ENCODE results near the gene ZDHHC24.

ZDHHC24 gene

DNA sequence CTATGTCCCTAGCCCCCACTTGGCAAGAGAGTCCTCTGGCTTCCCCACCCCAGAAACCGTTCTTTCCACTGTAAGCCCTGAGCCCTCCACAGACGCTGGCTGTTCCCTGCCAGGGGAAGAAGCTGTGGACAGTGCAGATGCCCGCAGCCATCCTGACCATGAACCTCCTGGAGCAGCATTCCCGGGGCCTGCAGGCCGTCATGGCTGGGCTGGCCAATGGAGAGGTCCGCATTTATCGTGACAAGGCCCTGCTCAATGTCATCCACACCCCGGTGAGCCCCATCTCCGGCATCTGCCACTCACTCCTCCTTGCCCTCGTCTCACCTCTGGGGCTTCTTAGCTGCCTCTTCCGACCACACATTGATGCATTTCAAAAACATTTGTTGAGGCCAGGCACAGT lies 22.2 kb downstream of the ZDHHC24 start:
- TF ChIP-seq TSHZ2 (CRISPR knock-in tag; IDR thresholded peaks at IDR 0.05) (no peak), OSR1 (CRISPR knock-in tag; IDR thresholded peaks at IDR 0.05) (no peak), ZC3H10 (CRISPR knock-in tag; IDR thresholded peaks at IDR 0.05) (no peak)
- ATAC-seq = no peak

GRCh38 chr11:66510990-66511339 lies 34.9 kb downstream of the ZDHHC24 start:
- no peak for TF ChIP-seq ISL1 (CRISPR knock-in tag; IDR thresholded peaks at IDR 0.05)
- no peak for TF ChIP-seq POU6F1 (CRISPR knock-in tag; IDR thresholded peaks at IDR 0.05; ENCODE audit: borderline replicate concordance, low read depth)
- TF ChIP-seq SNAI2 (CRISPR knock-in tag; IDR thresholded peaks at IDR 0.05) = no peak
- no peak for TF ChIP-seq CSRNP3 (CRISPR knock-in tag; IDR thresholded peaks at IDR 0.05)
- TF ChIP-seq ZFP30 (CRISPR knock-in tag; IDR thresholded peaks at IDR 0.05) = no peak
- TF ChIP-seq, protein P1, sequence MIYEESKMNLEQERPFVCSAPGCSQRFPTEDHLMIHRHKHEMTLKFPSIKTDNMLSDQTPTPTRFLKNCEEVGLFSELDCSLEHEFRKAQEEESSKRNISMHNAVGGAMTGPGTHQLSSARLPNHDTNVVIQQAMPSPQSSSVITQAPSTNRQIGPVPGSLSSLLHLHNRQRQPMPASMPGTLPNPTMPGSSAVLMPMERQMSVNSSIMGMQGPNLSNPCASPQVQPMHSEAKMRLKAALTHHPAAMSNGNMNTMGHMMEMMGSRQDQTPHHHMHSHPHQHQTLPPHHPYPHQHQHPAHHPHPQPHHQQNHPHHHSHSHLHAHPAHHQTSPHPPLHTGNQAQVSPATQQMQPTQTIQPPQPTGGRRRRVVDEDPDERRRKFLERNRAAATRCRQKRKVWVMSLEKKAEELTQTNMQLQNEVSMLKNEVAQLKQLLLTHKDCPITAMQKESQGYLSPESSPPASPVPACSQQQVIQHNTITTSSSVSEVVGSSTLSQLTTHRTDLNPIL (CRISPR knock-in tag; IDR thresholded peaks at IDR 0.05; ENCODE audit: low read depth) = no peak
- no peak for TF ChIP-seq TOX (CRISPR knock-in tag; IDR thresholded peaks at IDR 0.05; ENCODE audit: borderline replicate concordance)
- no peak for TF ChIP-seq TSHZ2 (CRISPR knock-in tag; IDR thresholded peaks at IDR 0.05)
- TF ChIP-seq ZNF565 (CRISPR knock-in tag; conservative IDR thresholded peaks at IDR 0.05; ENCODE audit: low read depth) = no peak
- no peak; the same call in 1 of the 3 replicates for ATAC-seq

DNA sequence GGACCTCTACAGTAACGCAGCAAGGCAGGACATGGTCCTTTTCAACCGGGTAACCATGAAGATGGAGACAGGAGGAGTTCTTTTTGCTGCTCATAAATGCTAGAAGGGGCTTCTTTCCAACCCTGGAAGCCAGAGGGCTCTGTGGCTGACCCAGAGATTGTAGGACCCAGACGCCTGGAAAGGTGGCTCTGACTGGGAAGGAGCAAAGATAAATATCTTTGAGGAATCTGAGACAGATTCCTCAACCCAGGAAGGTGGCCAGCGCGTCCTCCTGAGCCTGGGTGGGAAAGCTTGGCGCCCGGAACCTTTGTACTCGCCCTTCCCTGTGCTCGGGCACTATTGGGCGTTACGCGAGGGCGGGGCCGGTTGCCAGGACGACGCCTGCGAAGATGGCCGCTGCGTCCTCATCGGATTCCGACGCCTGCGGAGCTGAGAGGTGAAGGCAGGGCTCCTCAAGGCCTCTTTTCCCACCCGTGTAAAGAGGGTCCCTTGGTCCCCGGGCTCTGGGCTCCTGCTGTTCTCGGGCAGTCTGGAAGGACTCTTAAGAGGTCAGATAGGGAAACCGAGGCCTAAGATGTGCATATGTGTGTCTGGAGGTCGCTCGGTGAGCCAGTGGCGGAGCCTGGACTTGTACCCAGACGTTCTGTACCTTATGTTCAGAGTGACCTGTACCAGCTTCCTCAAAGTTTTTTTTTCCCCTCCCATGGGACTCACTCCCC lies 35.4 kb downstream of the ZDHHC24 start, which contains the start of gene BBS1:
Gene BBS1 (plus strand): TSS at position 365 of the 719 bp plus-strand sequence. CDS start 25 bp downstream, at position 390.
- peak; percentile 99 for ATAC-seq
- TF ChIP-seq ESRRG (CRISPR knock-in tag; IDR thresholded peaks at IDR 0.05) = 0 out of 2 replicates have a peak, but pooled peaks have one; percentile 31
- no peak; the same call in 1 of the 2 replicates for TF ChIP-seq ZNF8 (CRISPR knock-in tag; IDR thresholded peaks at IDR 0.05)
- peak; percentile 21; the same call in 1 of the 2 replicates for TF ChIP-seq ZNF70 (CRISPR knock-in tag; IDR thresholded peaks at IDR 0.05)
- no peak for TF ChIP-seq BACH2 (CRISPR knock-in tag; IDR thresholded peaks at IDR 0.05; ENCODE audit: borderline replicate concordance)

- ATAC-seq = no peak
- no peak for TF ChIP-seq SNAI2 (CRISPR knock-in tag; IDR thresholded peaks at IDR 0.05)
- no peak for TF ChIP-seq PATZ1 (CRISPR knock-in tag; IDR thresholded peaks at IDR 0.05; ENCODE audit: borderline replicate concordance)
Observed at GRCh38 chr11:66509131-66509561, 36.7 kb downstream of the ZDHHC24 start.

Measured in SK-N-SH treated with all-trans-retinoic acid at 6 μM for 48 hours (cell line).